PFSK-1 (cell line): ENCODE results near the gene MARCHF3.

Experiments
- POLR2AphosphoS5 ChIP-seq: IDR thresholded peaks from 2 replicates; pipeline ENCODE4 v1.6.1; 2012; ENCODE audit warnings: low read depth, mild to moderate bottlenecking, control low read depth, low read length, moderate library complexity
- SIN3A ChIP-seq: IDR thresholded peaks from 2 replicates; pipeline ENCODE4 v1.6.1; 2012; ENCODE audit warnings: mild to moderate bottlenecking, low read length, moderate library complexity, borderline replicate concordance; ENCODE audit not compliant: insufficient read depth
- TAF1 ChIP-seq: IDR thresholded peaks from 2 replicates; pipeline ENCODE4 v1.6.1; 2012; ENCODE audit warnings: low read length, control low read depth, borderline replicate concordance; ENCODE audit not compliant: insufficient read depth
- TF ChIP-seq, protein P1 (sequence below), 2 experiments: IDR thresholded peaks; 2 replicates each; pipeline versions ENCODE4 v1.6.1 to v1.8.0; 2011 to 2012; ENCODE audit warnings: low read depth in 2 of 2, low read length in 2 of 2, control low read depth in 1 of 2, inconsistent platforms in 1 of 2, mild to moderate bottlenecking in 1 of 2, moderate library complexity in 1 of 2; ENCODE audit not compliant: insufficient read depth in 1 of 2

GRCh38 chr5:127003798-127004495, 26.4 kb downstream of the MARCHF3 start:
- no peak for TF ChIP-seq POLR2AphosphoS5
- no peak for TF ChIP-seq TAF1
- TF ChIP-seq SIN3A: no peak
- TF ChIP-seq, protein P1, sequence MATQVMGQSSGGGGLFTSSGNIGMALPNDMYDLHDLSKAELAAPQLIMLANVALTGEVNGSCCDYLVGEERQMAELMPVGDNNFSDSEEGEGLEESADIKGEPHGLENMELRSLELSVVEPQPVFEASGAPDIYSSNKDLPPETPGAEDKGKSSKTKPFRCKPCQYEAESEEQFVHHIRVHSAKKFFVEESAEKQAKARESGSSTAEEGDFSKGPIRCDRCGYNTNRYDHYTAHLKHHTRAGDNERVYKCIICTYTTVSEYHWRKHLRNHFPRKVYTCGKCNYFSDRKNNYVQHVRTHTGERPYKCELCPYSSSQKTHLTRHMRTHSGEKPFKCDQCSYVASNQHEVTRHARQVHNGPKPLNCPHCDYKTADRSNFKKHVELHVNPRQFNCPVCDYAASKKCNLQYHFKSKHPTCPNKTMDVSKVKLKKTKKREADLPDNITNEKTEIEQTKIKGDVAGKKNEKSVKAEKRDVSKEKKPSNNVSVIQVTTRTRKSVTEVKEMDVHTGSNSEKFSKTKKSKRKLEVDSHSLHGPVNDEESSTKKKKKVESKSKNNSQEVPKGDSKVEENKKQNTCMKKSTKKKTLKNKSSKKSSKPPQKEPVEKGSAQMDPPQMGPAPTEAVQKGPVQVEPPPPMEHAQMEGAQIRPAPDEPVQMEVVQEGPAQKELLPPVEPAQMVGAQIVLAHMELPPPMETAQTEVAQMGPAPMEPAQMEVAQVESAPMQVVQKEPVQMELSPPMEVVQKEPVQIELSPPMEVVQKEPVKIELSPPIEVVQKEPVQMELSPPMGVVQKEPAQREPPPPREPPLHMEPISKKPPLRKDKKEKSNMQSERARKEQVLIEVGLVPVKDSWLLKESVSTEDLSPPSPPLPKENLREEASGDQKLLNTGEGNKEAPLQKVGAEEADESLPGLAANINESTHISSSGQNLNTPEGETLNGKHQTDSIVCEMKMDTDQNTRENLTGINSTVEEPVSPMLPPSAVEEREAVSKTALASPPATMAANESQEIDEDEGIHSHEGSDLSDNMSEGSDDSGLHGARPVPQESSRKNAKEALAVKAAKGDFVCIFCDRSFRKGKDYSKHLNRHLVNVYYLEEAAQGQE (IDR thresholded peaks at IDR 0.05; ENCODE audit: insufficient read depth in 1 of 2, low read depth in 2 of 2, low read length in 2 of 2): no peak
